ENCODE measurements around the gene IL15RA. TPM values are rescaled to one million over a fixed set of nuclear protein-coding genes. Genes with fewer than 3 reads are reported as not detected.

The IL15RA gene
- total RNA-seq, 1 donor from 2014 or later: 14.5 TPM

Other genes with a start within 250 kb of the IL15RA start
- 585 and 650 TPM in 2 replicates for gene GDI2, start 164.1 kb downstream of the IL15RA start, total RNA-seq
- 5.9 and 7.1 TPM in 2 replicates for gene ANKRD16, start 87.7 kb downstream of the IL15RA start, total RNA-seq
- 80.9 and 124 TPM in 2 replicates for gene FBH1, start 87.3 kb downstream of the IL15RA start, total RNA-seq
- gene IL2RA, start 84.8 kb upstream of the IL15RA start, total RNA-seq: not detected in 2 replicates
- gene RBM17, start 111.5 kb upstream of the IL15RA start, total RNA-seq: 69.5 and 94.6 TPM in 2 replicates
- gene PFKFB3, start 225.4 kb upstream of the IL15RA start, total RNA-seq: 28.4 and 39.3 TPM in 2 replicates

Measured in pulmonary artery endothelial cell (primary cell).